HepG2 (cell line): ENCODE data around the gene TH. TPM values are rescaled to one million over a fixed set of nuclear protein-coding genes. Genes with fewer than 3 reads are reported as not detected.

Experiments used
- ATF6 ChIP-seq: sonication (generic); formaldehyde crosslinking; conservative IDR thresholded peaks from 2 replicates; pipeline ENCODE4 v1.4.0; 2020; ENCODE audit warnings: missing genetic modification reagents
- HMGXB3 ChIP-seq: sonication (generic); formaldehyde crosslinking; IDR thresholded peaks from 2 replicates; pipeline ENCODE4 v1.4.0; 2020; ENCODE audit warnings: missing genetic modification reagents, borderline replicate concordance
- RAD51 ChIP-seq: fragments of 450-650 bp; IDR thresholded peaks from 2 replicates; pipeline ENCODE4 v1.6.1; 2016; ENCODE audit warnings: borderline replicate concordance
- RFXAP ChIP-seq: sonication (generic); formaldehyde crosslinking; IDR thresholded peaks from 2 replicates; pipeline ENCODE4 v1.4.0; 2020; ENCODE audit warnings: missing genetic modification reagents, borderline replicate concordance
- RXRA ChIP-seq: sonication (generic); formaldehyde crosslinking; IDR thresholded peaks from 2 replicates; pipeline ENCODE4 v1.5.1; 2020; ENCODE audit warnings: missing genetic modification reagents
- SATB2 ChIP-seq: sonication (generic); formaldehyde crosslinking; IDR thresholded peaks from 2 replicates; pipeline ENCODE4 v1.5.0; 2020; ENCODE audit warnings: missing genetic modification reagents
- TCF7 ChIP-seq: sonication (generic); IDR thresholded peaks from 2 replicates; pipeline ENCODE4 v1.6.1; 2016; ENCODE audit warnings: antibody characterized with exemption, low read depth
- ZNF142 ChIP-seq: sonication (generic); formaldehyde crosslinking; IDR thresholded peaks from 2 replicates; pipeline ENCODE4 v1.4.0; 2020; ENCODE audit warnings: missing genetic modification reagents
- ZNF362 ChIP-seq: sonication (generic); formaldehyde crosslinking; IDR thresholded peaks from 2 replicates; pipeline ENCODE4 v1.4.0; 2020; ENCODE audit warnings: missing genetic modification reagents, mild to moderate bottlenecking, borderline replicate concordance
- ZNF562 ChIP-seq: sonication (generic); formaldehyde crosslinking; IDR thresholded peaks from 2 replicates; pipeline ENCODE4 v1.8.0; 2022; ENCODE audit warnings: missing genetic modification reagents, borderline replicate concordance
- ZNF883 ChIP-seq: sonication (generic); formaldehyde crosslinking; IDR thresholded peaks from 2 replicates; pipeline ENCODE4 v1.5.1; 2020; ENCODE audit warnings: mild to moderate bottlenecking, missing genetic modification reagents; ENCODE audit errors: not compliant biosample characterization
- polyA plus RNA-seq, 8 experiments: library from polyadenylated mRNA; depleted of rRNA in 3 of 8; stranded (reverse) in 7 of 8; unstranded in 1 of 8; fragments of >200 nt; fragmentation: Illumina TruSeq in 4 of 8; extraction: Trizol in 4 of 8; gene quantifications; 2 replicates each; pipeline versions ENCODE4 v1.2.1 to v1.2.3, GENCODE V29; 2011 to 2016; ENCODE audit warnings: low read depth in 4 of 8, missing spikeins in 1 of 8, mixed read lengths in 1 of 8; ENCODE audit not compliant: insufficient read depth in 1 of 8
- total RNA-seq, 5 experiments: library from RNA; depleted of rRNA; stranded (reverse); fragments of >200 nt; fragmentation: Illumina TruSeq; extraction: Trizol; gene quantifications; 2 replicates each; pipeline ENCODE4 v1.2.3, GENCODE V29; 2016; ENCODE audit warnings: low read depth in 1 of 5

The TH gene
- total and polyA plus RNA-seq, 2 of the 13 experiments (the other 11 are each of a cell fraction or from before 2014, with no cell fraction given) = 0.36 TPM; not detected in 1

- TF ChIP-seq ATF6 (CRISPR knock-in tag) (no peak), TCF7 (no peak), ZNF142 (no peak), RXRA (CRISPR knock-in tag) (no peak), ZNF562 (no peak), SATB2 (no peak), ZNF883 (CRISPR knock-in tag) (no peak), ZNF362 (CRISPR knock-in tag) (no peak), RFXAP (CRISPR knock-in tag) (peak; percentile 27; the same call in 1 of the 2 replicates), HMGXB3 (no peak), RAD51 (no peak)
Observed at GRCh38 chr11:2139123-2139521, 32.5 kb downstream of the TH start, which contains the start of gene IGF2 (continued).
